Cardiac fibroblast (primary cell): ENCODE data around the gene SLC39A8.
"Not testable (repeated sequence)": the region's sequence is repeated elsewhere in the genome, so short reads cannot be mapped to it uniquely, and the experiment has no call there.

ENCODE experiments used
- DNase-seq, 2 donors: peaks; one replicate each; pipeline versions ENCODE4 v3.0.0 to v3.0.0-alpha.2; 2010; ENCODE audit warnings: low read depth in 2 of 2
- H3K4me3 ChIP-seq, 2 donors: replicated peaks in 1 of 2; 1 replicate in 1 of 2; 2 replicates in 1 of 2; pipeline ENCODE4 v1.5.1; 2011; ENCODE audit warnings: low read depth in 2 of 2, low read length in 2 of 2, mild to moderate bottlenecking in 2 of 2, moderate library complexity in 1 of 2
- TF ChIP-seq, protein P1 (sequence below): IDR thresholded peaks from one replicate; pipeline ENCODE4 v1.5.1; 2011; ENCODE audit warnings: low read depth, mild to moderate bottlenecking, low read length, inconsistent platforms

The SLC39A8 gene

DNA sequence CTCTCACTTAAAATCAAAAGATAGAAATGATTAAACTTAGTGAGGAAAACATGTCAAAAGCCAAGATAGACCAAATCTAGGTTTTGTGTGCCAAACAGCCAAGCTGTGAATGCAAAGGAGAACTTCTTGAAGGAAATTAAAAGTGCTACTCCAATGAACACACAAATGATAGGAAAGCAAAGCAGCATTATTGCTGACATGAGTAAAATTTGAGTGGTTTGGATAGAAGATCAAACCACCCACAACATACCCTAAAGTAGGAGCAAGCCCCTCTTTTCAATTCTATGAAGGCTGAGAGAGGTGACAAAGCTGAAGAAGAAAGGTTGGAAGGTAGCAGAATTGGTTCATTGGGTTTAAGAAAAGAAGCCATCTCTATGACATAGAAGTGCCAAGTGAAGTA lies 56.8 kb downstream of the SLC39A8 start:
- no peak for DNase-seq
- TF ChIP-seq, protein P1, sequence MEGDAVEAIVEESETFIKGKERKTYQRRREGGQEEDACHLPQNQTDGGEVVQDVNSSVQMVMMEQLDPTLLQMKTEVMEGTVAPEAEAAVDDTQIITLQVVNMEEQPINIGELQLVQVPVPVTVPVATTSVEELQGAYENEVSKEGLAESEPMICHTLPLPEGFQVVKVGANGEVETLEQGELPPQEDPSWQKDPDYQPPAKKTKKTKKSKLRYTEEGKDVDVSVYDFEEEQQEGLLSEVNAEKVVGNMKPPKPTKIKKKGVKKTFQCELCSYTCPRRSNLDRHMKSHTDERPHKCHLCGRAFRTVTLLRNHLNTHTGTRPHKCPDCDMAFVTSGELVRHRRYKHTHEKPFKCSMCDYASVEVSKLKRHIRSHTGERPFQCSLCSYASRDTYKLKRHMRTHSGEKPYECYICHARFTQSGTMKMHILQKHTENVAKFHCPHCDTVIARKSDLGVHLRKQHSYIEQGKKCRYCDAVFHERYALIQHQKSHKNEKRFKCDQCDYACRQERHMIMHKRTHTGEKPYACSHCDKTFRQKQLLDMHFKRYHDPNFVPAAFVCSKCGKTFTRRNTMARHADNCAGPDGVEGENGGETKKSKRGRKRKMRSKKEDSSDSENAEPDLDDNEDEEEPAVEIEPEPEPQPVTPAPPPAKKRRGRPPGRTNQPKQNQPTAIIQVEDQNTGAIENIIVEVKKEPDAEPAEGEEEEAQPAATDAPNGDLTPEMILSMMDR, result no peak
- no peak overlapping the region for H3K4me3 ChIP-seq

DNA sequence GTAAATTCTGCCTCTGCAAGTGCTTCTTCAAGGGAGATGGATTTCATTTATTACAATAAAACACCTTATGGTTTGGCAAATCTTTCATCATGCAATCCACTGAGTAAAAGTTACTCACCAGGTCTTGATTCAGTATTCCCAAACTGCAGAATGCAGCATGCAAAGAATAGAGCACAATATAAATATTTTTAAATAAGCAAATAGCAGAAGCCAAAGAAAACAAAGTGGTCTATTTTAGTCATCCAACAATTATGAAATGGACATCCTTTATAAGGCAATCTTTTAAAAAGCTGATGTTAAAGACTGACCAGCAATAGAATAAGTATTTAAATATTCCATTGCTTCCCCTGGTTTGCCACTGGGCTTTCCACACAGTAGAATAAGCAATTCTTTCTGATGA lies 59.5 kb downstream of the SLC39A8 start:
- no peak overlapping the region for H3K4me3 ChIP-seq
- TF ChIP-seq, protein P1, result no peak
- DNase-seq, result peak in 1 of 2 donors; percentile 85

DNA sequence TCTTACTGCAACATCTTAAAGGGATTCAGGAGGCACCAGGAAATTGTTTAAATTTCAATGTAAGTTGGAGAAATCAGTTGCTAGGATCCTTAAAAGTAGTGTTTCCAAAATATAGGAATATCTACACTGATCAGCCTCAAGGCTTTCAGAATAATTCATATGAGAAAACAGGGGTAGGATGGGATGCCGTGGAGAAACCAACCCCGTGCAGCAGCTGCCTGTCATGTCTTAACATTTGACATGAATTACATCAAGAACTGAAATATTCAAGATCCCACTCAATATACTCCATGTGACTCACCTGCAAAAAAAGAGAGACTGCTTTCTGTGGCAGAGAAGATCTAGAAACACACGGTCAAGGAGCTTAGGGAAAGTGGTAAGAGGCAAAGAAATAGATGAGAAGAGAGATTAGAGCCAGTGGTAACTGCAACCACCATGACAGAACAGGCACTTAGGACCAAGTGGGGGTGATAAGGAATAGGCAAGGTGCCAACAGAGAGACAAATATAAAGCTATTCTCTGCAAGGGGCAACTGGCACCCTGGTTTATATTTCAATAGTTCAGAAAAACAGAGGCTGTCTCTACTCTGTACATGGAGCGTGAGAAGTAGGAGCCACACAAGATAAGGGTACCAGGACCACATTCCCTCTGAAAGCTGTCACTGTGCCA lies 64.0 kb downstream of the SLC39A8 start:
- TF ChIP-seq, protein P1, result no peak
- H3K4me3 ChIP-seq, result no peak overlapping the region
- DNase-seq, result no peak

DNA sequence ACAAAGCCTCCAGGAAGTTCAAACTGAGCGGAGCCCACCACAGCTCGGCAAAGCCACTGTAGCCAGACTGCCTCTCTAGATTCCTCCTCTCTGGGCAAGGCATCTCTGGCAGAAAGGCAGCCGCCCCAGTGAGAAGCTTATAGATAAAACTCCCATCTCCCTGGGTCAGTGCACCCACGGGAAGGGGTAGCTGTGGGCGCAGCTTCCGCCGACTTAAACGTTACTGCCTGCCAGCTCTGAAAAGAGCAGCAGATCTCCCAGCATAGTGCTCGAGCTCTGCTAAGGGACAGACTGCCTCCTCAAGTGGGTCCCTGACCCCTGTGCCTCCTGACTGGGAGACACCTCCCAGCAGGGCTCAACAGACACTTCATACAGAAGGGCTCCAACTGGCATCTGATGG lies 72.0 kb downstream of the SLC39A8 start:
- not testable (repeated sequence) for H3K4me3 ChIP-seq, DNase-seq

DNA sequence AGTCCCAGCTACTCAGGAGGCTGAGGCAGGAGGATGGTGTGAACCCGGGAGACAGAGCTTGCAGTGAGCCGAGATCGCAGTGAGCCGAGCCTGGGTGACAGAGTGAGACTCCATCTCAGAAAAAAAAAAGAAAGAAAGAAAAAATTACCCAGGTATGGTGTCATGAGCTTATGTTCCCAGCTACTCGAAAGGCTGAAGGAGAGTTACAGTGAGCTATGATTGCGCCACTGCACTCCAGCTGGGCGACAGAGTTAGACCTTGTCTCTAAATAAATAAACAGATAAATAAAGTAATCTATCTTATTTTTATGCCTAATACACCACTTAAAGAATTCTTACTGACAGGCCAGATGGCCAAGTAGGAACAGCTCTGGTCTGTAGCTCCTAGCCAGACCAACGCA lies 73.0 kb downstream of the SLC39A8 start:
- H3K4me3 ChIP-seq, result no peak overlapping the region
- no peak for DNase-seq
- TF ChIP-seq, protein P1, result no peak

DNA sequence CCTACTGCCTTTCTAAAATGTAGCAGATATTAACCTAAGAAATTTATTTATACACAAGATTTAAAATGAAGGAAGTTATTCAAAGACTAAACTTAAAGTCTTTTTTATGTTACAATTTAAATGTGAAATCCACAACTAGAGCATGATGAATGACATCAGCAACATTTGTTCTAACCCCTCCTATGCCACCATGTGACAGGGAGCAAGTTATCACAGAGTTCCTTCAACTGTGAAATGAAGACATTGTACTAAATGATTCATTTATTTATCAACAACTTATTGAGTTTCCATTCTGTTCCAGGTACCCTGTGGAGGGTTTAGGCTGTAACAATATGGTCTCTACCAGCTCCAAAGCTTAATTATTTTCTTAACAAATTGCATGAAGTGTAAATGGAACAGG lies 76.9 kb downstream of the SLC39A8 start:
- TF ChIP-seq, protein P1, result no peak
- DNase-seq, result no peak
- no peak overlapping the region for H3K4me3 ChIP-seq

DNA sequence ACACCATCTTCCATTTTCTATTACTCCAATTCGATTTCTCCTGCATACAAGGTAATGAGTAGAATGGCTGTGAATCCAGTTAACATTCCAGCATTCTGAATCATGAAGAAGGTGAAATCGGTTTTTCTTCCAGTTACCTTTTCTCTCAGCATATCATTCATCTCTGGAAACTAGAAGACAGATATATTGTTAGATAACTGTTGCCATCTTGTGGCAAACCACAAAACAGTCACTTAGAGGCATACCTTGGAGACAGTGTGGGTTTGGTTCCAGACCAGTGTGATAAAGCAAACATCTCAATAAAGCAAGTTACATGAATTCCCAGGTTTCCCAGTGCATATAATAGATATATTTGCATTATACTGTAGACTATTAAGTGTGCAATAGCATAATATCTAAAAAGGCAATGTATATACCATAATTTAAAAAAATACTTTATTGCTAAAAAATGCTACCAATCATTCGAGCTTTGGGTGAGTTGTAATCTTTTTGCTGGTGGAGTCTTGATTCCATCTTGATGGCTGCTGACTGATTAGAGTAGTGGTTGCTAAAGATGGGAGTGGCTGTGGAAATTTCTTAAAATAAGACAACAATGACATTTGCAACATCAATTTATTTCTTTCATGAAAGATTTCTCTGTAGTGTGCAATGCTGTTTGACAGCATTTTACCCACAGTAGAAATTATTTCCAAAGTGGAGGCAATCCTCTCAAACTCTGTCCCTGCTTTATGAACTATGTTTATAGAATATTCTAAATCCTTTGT lies 82.1 kb downstream of the SLC39A8 start:
- DNase-seq, result peak; percentile 54 to 65
- TF ChIP-seq, protein P1, result peak; percentile 51
- H3K4me3 ChIP-seq, result no peak overlapping the region
